ENCODE results near the gene DPYSL5. TPM values are rescaled to one million over a fixed set of nuclear protein-coding genes. Genes with fewer than 3 reads are reported as not detected.
"Not testable (repeated sequence)": the region's sequence is repeated elsewhere in the genome, so short reads cannot be mapped to it uniquely, and the experiment has no call there.

The DPYSL5 gene
- total and polyA plus RNA-seq, 3 donors from 2014 or later: 2.8 to 22.3 (median 5.5) TPM

DNA sequence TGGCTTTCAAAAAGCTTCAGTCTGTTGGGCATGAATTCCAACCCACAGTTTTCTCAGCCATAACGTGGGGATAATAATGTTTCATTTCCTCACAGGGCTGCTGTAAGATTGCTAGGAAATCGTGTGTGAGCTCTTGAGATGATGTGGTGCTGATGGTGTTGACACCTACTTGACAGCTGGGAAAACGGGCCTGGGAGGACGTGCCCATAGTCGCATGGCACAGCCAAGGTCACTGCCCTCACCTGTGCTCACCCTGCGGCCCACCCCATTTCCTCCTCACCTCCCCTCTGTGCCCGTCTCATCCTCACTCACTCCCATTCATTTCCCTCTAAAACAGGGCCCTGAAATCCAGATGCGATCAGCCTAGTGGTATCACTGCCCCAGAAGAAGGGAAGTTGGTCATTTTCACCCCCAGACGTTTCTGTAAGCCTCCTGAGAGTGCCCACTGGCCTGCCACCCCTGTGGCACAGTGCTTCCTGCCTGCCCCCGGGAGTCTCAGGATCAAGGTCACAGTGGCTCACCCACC lies 33.0 kb downstream of the DPYSL5 start:
- H3K4me3 ChIP-seq: no peak overlapping the region
- TF ChIP-seq, protein P1, sequence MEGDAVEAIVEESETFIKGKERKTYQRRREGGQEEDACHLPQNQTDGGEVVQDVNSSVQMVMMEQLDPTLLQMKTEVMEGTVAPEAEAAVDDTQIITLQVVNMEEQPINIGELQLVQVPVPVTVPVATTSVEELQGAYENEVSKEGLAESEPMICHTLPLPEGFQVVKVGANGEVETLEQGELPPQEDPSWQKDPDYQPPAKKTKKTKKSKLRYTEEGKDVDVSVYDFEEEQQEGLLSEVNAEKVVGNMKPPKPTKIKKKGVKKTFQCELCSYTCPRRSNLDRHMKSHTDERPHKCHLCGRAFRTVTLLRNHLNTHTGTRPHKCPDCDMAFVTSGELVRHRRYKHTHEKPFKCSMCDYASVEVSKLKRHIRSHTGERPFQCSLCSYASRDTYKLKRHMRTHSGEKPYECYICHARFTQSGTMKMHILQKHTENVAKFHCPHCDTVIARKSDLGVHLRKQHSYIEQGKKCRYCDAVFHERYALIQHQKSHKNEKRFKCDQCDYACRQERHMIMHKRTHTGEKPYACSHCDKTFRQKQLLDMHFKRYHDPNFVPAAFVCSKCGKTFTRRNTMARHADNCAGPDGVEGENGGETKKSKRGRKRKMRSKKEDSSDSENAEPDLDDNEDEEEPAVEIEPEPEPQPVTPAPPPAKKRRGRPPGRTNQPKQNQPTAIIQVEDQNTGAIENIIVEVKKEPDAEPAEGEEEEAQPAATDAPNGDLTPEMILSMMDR (IDR thresholded peaks at IDR 0.05): no peak
- TF ChIP-seq POLR2A (IDR thresholded peaks at IDR 0.05): no peak
- H3K27me3 ChIP-seq: no peaks in the 10 kb centered on the region
- WGBS, 2 donors: 78 to 79% methylated on average over 10 of the region's 10 CpGs
- DNase-seq: no peak
- intact Hi-C loops (cut with DNase I; ENCODE audit: low total_unique reads): no loop called here
- H3K4me1 ChIP-seq: no peaks in the 10 kb centered on the region
- no peak overlapping the region for H3K27ac ChIP-seq
- H3K9me3 ChIP-seq: no peaks in the 10 kb centered on the region
- no peaks in the 10 kb centered on the region for H3K36me3 ChIP-seq (ENCODE audit: low read depth, missing control alignments)

DNA sequence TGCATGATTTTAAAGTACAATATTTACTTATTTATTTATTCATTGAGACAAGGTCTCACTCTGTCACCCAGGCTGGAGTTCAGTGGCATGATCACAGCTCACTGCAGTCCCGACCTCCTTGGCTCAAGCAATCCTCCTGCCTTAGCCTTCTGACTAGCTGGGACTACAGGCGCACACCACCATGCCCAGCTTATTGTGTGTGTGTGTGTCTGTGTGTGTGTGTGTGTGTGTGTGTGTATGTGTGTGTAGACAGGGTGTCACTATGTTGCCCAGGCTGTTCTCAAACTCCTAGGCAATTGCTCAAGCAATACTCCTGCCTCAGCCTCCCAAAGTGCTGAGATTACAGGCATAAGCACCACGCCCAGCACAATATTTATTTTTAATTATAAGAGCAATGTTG lies 34.3 kb downstream of the DPYSL5 start:
- H3K27me3 ChIP-seq; intact Hi-C loops (cut with DNase I; ENCODE audit: low total_unique reads); H3K36me3 ChIP-seq (ENCODE audit: low read depth, missing control alignments); H3K9me3 ChIP-seq; DNase-seq; H3K27ac ChIP-seq; H3K4me1 ChIP-seq; H3K4me3 ChIP-seq: not testable (repeated sequence)
- 86 to 88% methylated on average over 3 of the region's 3 CpGs for WGBS, 2 donors

DNA sequence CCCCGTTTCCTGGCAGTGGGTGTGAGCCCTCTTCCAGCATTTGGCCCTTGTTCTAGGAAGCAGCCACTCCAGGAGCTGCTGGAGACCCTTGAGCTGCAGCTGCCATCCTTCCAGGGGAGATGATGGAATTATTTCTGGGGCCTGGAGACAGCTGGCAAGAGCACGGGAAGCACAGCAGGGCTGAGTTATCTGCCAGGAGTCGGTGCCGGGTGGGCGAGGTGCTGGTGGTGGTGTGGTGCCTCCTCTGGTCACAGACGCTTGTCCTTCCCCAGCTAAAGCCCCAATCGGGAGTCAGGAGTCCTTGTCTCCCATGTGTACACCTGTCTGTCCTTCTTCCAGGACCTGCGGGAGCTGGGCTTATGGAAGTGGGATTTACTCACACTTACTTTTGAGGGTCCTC lies 36.0 kb downstream of the DPYSL5 start:
- Histone ChIP-seq H3K36me3 (ENCODE audit: low read depth, missing control alignments) (no peaks in the 10 kb centered on the region), H3K4me3 (no peak overlapping the region), H3K4me1 (no peaks in the 10 kb centered on the region), H3K27ac (no peak overlapping the region), H3K27me3 (no peaks in the 10 kb centered on the region), H3K9me3 (no peaks in the 10 kb centered on the region)
- no peak for DNase-seq
- intact Hi-C loops (cut with DNase I; ENCODE audit: low total_unique reads): no loop called here
- TF ChIP-seq POLR2A (IDR thresholded peaks at IDR 0.05): no peak
- TF ChIP-seq, protein P1 (IDR thresholded peaks at IDR 0.05): no peak
- 83 to 90% methylated on average over 6 to 8 of the region's 8 CpGs for WGBS, 2 donors

DNA sequence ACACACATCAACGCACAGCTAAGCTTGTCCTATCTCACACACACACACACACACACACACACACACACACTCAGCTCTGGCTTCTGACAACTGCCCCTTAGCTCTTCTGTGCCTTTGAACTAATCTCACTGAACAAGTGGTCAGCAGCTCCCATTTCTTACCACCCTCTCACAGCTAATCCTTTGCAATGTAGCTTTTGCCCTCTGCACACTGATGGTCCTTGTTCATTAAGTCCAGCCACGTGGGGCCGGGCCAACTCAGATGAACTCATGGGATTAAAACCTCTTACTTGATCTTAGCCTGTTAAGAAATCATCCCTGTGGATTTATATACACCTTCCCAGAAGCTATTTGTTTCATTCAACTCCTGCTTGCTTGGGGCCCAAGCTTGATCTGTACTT lies 36.6 kb downstream of the DPYSL5 start:
- intact Hi-C loops (cut with DNase I; ENCODE audit: low total_unique reads): no loop called here
- Histone ChIP-seq H3K27ac (no peak overlapping the region), H3K4me3 (no peak overlapping the region), H3K9me3 (no peaks in the 10 kb centered on the region), H3K4me1 (no peaks in the 10 kb centered on the region), H3K36me3 (ENCODE audit: low read depth, missing control alignments) (no peaks in the 10 kb centered on the region), H3K27me3 (no peaks in the 10 kb centered on the region)
- TF ChIP-seq, protein P1 (IDR thresholded peaks at IDR 0.05): no peak
- TF ChIP-seq POLR2A (IDR thresholded peaks at IDR 0.05): no peak
- DNase-seq: no peak
- 83 to 91% methylated on average over 3 of the region's 3 CpGs for WGBS, 2 donors

DNA sequence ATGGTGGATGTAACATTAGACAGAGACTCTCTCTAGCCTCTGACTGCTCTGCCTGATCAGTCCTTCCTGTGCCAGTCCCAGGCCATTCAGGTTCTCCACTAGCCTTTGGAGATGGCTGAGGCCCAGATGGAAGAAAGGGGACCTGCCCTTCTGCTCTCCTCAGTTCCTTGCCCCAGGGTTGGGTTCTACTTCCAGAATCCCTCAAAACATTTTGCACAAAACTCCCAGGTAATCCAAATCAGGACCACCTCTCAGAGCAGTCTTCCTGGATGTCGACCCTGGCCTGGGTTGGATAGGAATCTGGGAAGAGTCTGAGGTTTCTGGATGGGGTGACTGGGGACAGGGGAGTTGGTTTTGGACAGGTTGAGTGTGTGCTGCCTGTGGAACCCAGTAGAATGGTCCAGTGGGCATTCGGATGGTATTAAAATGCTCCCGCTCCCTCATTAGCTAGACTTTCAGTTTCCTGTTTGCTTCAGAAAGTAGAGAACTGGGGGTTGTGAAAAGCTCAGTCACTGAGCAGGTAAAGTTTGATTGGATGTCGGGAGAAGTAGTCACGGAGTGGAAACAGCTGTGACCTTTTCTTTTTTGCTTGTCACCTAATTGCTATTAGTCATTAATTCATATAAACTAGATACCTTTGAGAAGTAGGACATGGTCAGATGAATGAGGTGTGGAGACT lies 37.9 kb downstream of the DPYSL5 start:
- intact Hi-C loops (cut with DNase I; ENCODE audit: low total_unique reads): no loop called here
- Histone ChIP-seq H3K4me1 (no peaks in the 10 kb centered on the region), H3K27me3 (no peaks in the 10 kb centered on the region), H3K9me3 (no peaks in the 10 kb centered on the region), H3K27ac (no peak overlapping the region), H3K4me3 (no peak overlapping the region), H3K36me3 (ENCODE audit: low read depth, missing control alignments) (no peaks in the 10 kb centered on the region)
- DNase-seq: no peak
- TF ChIP-seq, protein P1 (IDR thresholded peaks at IDR 0.05): no peak
- no peak for TF ChIP-seq POLR2A (IDR thresholded peaks at IDR 0.05)
- WGBS, 2 donors: 88 to 91% methylated on average over 5 of the region's 5 CpGs
